ENCODE data around the gene DMBX1. TPM values are rescaled to one million over a fixed set of nuclear protein-coding genes. Genes with fewer than 3 reads are reported as not detected.

DMBX1 gene
- total and polyA plus RNA-seq, 2 donors (not counting 1 experiment from before 2014, with no cell fraction given), result not detected

DNA sequence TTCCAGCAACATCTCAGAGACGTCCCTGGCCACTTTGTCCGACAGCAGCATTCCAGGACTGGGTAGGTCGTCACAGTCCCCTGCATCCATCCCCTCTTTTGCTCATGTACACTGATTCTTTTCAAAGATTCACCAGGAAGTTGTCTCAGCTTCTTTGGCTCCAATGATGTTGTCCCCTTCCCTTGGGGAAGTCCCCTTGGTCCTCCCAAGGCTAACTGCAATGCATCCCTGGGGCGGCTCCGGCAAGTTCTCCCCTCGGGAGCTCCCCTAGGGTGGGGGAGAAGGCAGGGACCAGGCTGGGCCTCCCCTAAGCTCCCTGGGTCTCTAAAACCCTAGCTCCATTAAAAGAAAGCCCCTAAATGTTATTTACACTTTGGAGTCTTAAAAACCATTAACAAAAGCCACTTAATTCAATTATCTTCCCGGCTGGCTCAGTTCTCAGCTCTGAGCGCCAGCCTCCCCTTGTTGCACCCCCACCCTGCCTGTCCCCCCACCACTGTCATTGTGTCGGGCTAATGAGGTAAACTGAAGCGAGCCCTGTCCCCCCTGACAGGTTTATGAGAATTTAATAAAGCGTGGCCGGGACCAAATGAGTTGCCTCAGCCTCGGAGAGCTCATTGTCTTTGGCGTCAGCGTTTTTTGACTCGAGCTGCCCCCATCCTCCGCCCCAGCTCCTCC, 36.5 kb downstream of the DMBX1 start:
- intact Hi-C loops (cut with micrococcal nuclease), result no loop called here
- Histone ChIP-seq H3K4me1 (ENCODE audit: control insufficient read depth in 2 of 2, insufficient read depth in 2 of 2, low read length in 2 of 2) (no peaks in the 10 kb centered on the region), H4K20me1 (ENCODE audit: control insufficient read depth, insufficient read depth, low read length, poor library complexity, severe bottlenecking) (no peaks in the 10 kb centered on the region), H3K27ac (ENCODE audit: low read length in 2 of 2) (no peak overlapping the region), H3K79me2 (ENCODE audit: control insufficient read depth, insufficient read depth, low read length) (no peaks in the 10 kb centered on the region), H3K4me3 (ENCODE audit: control extremely low read depth in 1 of 5, extremely low read depth in 1 of 5, insufficient read depth in 1 of 5, low read depth in 2 of 5, low read length in 4 of 5) (no peak overlapping the region), H2AFZ (ENCODE audit: insufficient read depth, low read depth, low read length, poor library complexity, severe bottlenecking) (no peak overlapping the region), H3K9me3 (ENCODE audit: control extremely low read depth in 1 of 3, control insufficient read depth in 2 of 3, insufficient read depth in 1 of 3, low read length in 2 of 3) (no peaks in the 10 kb centered on the region), H3K36me3 (replicated peaks in 1 of 2; ENCODE audit: control extremely low read depth in 1 of 2, control insufficient read depth in 1 of 2, extremely low read depth in 1 of 2, insufficient read depth in 2 of 2, low read length in 1 of 2) (no peaks in the 10 kb centered on the region), H3K9ac (ENCODE audit: low read length) (no peak overlapping the region), H3K27me3 (replicated peaks in 1 of 4; ENCODE audit: control extremely low read depth in 1 of 4, control insufficient read depth in 3 of 4, insufficient read depth in 4 of 4, low read length in 3 of 4) (peaks cover 0 to 27% (median 7%) of the 10 kb centered on the region in 4 experiments), H3K4me2 (replicated peaks; ENCODE audit: low read depth, low read length, poor library complexity, severe bottlenecking) (no peak overlapping the region)
- H3K27me3 Mint-ChIP-seq, result peaks cover 56% of the 10 kb centered on the region
- TF ChIP-seq CTCF (IDR thresholded peaks at IDR 0.05) (no peak), EZH2 (IDR thresholded peaks at IDR 0.05; ENCODE audit: borderline replicate concordance, insufficient read depth, low read depth, low read length, poor library complexity, severe bottlenecking) (no peak)
- DNase-seq (no peak), ATAC-seq (ENCODE audit: low read depth) (no peak)
- POLR2A ChIA-PET, result no interaction called here
- CTCF ChIA-PET, result interaction anchor here (0.6 to 8.2 kb wide), 6 partner anchors 9 to 88 kb away, joined by 3 to 122 read pairs (median 4); a partner anchor contains a TSS
- H3K4me3 Mint-ChIP-seq, result no peak overlapping the region
- no peaks in the 10 kb centered on the region for H3K9me3 Mint-ChIP-seq (ENCODE audit: insufficient read depth)
- WGBS (ENCODE audit: insufficient coverage), result 64% methylated on average over 12 of the region's 17 CpGs
- no peaks in the 10 kb centered on the region for H3K4me1 Mint-ChIP-seq
- H3K27ac Mint-ChIP-seq, result no peak overlapping the region

DNA sequence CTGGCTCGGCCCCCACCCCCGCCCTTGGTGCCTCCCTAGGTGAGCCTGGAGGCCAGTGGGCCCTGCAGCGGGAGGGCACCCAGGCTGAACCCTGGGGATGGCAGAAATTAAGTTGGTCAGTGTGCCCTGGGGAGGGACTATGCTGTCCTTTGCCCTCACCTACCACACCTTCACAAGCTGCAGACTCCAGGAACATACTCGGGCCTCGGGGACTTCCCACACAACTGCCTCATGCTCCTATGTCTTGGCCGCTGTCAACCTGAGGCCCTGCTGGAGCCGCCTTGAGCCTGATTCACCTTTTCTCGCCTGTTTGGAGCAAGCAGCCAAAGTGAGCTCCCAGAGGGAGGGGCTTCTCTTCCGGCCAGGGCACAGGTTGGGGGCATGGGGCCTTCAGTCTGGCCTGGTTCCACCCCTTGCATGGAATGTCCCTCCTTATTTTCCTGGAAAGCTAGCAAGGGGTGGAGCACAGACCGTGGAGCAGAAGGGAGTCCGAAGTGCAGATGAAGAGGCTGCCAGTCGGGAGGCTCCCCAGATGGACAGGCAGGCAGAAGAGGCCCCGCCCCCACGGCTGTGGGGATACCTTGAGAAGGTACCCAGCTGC, 37.2 kb downstream of the DMBX1 start:
- peaks cover 60% of the 10 kb centered on the region for H3K27me3 Mint-ChIP-seq
- 65% methylated on average over 10 of the region's 14 CpGs for WGBS (ENCODE audit: insufficient coverage)
- no peak overlapping the region for H3K9ac ChIP-seq (ENCODE audit: low read length)
- TF ChIP-seq CTCF (IDR thresholded peaks at IDR 0.05) (no peak), EZH2 (IDR thresholded peaks at IDR 0.05; ENCODE audit: borderline replicate concordance, insufficient read depth, low read depth, low read length, poor library complexity, severe bottlenecking) (no peak)
- H3K27me3 ChIP-seq (replicated peaks in 1 of 4; ENCODE audit: control extremely low read depth in 1 of 4, control insufficient read depth in 3 of 4, insufficient read depth in 4 of 4, low read length in 3 of 4), result peaks cover 0 to 31% (median 7%) of the 10 kb centered on the region in 4 experiments
- no peaks in the 10 kb centered on the region for H3K36me3 ChIP-seq (replicated peaks in 1 of 2; ENCODE audit: control extremely low read depth in 1 of 2, control insufficient read depth in 1 of 2, extremely low read depth in 1 of 2, insufficient read depth in 2 of 2, low read length in 1 of 2)
- intact Hi-C loops (cut with micrococcal nuclease), result no loop called here
- no peak overlapping the region for H3K4me2 ChIP-seq (replicated peaks; ENCODE audit: low read depth, low read length, poor library complexity, severe bottlenecking)
- no peaks in the 10 kb centered on the region for H4K20me1 ChIP-seq (ENCODE audit: control insufficient read depth, insufficient read depth, low read length, poor library complexity, severe bottlenecking)
- H3K79me2 ChIP-seq (ENCODE audit: control insufficient read depth, insufficient read depth, low read length), result no peaks in the 10 kb centered on the region
- ChIA-PET CTCF (interaction anchor here (0.6 to 8.2 kb wide), 7 partner anchors 13 to 119 kb away, joined by 3 to 122 read pairs (median 7); no protein-coding TSS in a partner anchor), POLR2A (no interaction called here)
- H3K27ac ChIP-seq (ENCODE audit: low read length in 2 of 2), result no peak overlapping the region
- no peak overlapping the region for H3K4me3 Mint-ChIP-seq
- H3K4me1 Mint-ChIP-seq, result no peaks in the 10 kb centered on the region
- ATAC-seq (ENCODE audit: low read depth) (no peak), DNase-seq (no peak)
- no peaks in the 10 kb centered on the region for H3K9me3 Mint-ChIP-seq (ENCODE audit: insufficient read depth)
- H2AFZ ChIP-seq (ENCODE audit: insufficient read depth, low read depth, low read length, poor library complexity, severe bottlenecking), result no peak overlapping the region
- no peak overlapping the region for H3K27ac Mint-ChIP-seq
- H3K9me3 ChIP-seq (ENCODE audit: control extremely low read depth in 1 of 3, control insufficient read depth in 2 of 3, insufficient read depth in 1 of 3, low read length in 2 of 3), result no peaks in the 10 kb centered on the region
- H3K4me3 ChIP-seq (ENCODE audit: control extremely low read depth in 1 of 5, extremely low read depth in 1 of 5, insufficient read depth in 1 of 5, low read depth in 2 of 5, low read length in 4 of 5), result no peak overlapping the region
- no peaks in the 10 kb centered on the region for H3K4me1 ChIP-seq (ENCODE audit: control insufficient read depth in 2 of 2, insufficient read depth in 2 of 2, low read length in 2 of 2)
